H1 (cell line): Measurements from ENCODE around the gene RGCC. TPM values are rescaled to one million over a fixed set of nuclear protein-coding genes. Genes with fewer than 3 reads are reported as not detected.

ENCODE experiments used
- ASH2L ChIP-seq: fragments of 200-600, 300-600 bp; sonication (generic); IDR thresholded peaks from one replicate; pipeline ENCODE4 v1.7.1; 2017; ENCODE audit warnings: low read length
- EP300 ChIP-seq, 2 experiments: IDR thresholded peaks; 1 replicate in 1 of 2; 2 replicates in 1 of 2; pipeline ENCODE4 v1.6.1; 2011 to 2012; ENCODE audit warnings: low read depth in 2 of 2, low read length in 2 of 2, mild to moderate bottlenecking in 2 of 2, borderline replicate concordance in 1 of 2, inconsistent platforms in 1 of 2, moderate library complexity in 1 of 2
- MAFK ChIP-seq: IDR thresholded peaks from 2 replicates; pipeline ENCODE4 v1.6.1; 2012; ENCODE audit warnings: low read depth, mild to moderate bottlenecking, improper control_type of control experiment, low read length
- NRF1 ChIP-seq: IDR thresholded peaks from 2 replicates; pipeline ENCODE4 v1.6.1; 2011; ENCODE audit warnings: mild to moderate bottlenecking, low read depth, low read length, improper control_type of control experiment
- RNF2 ChIP-seq: fragments of 200-900, 300-1000 bp; sonication (generic); IDR thresholded peaks from 2 replicates; pipeline ENCODE4 v1.7.1; 2016; ENCODE audit warnings: borderline replicate concordance, low read depth, mild to moderate bottlenecking, antibody characterized with exemption, low read length; ENCODE audit not compliant: poor library complexity, severe bottlenecking; ENCODE audit errors: missing control alignments
- RXRA ChIP-seq: IDR thresholded peaks from 2 replicates; pipeline ENCODE4 v1.6.1; 2011; ENCODE audit warnings: low read depth, mild to moderate bottlenecking, low read length, moderate library complexity; ENCODE audit not compliant: insufficient read depth
- SRF ChIP-seq: IDR thresholded peaks from 2 replicates; pipeline ENCODE4 v1.6.1; 2011; ENCODE audit warnings: mild to moderate bottlenecking, low read depth, low read length, moderate library complexity
- SUZ12 ChIP-seq: fragments of 200-600 bp; sonication (generic); IDR thresholded peaks from 2 replicates; pipeline ENCODE4 v1.6.1; 2012; ENCODE audit warnings: mild to moderate bottlenecking, inconsistent platforms, low read length, moderate library complexity, mixed read lengths
- ZNF274 ChIP-seq: IDR thresholded peaks from 2 replicates; pipeline ENCODE4 v1.7.0; 2012; ENCODE audit warnings: low read length, borderline replicate concordance; ENCODE audit errors: extremely low read depth
- polyA plus RNA-seq, 7 experiments: library from polyadenylated mRNA; depleted of rRNA in 3 of 7; stranded (reverse) in 5 of 7; unstranded in 2 of 7; fragments of >200 nt in 5 of 7; fragments of 200-250 nt in 2 of 7; gene quantifications; 1 replicate in 5 of 7; 2 replicates in 1 of 7; 4 replicates in 1 of 7; pipeline versions ENCODE4 v1.2.1 to v1.2.3, GENCODE V29; 2011 to 2013; ENCODE audit warnings: missing spikeins in 2 of 7, mixed read lengths in 2 of 7
- total RNA-seq: library from RNA; stranded (reverse); fragmentation: NEBNext Ultra II Directional; extraction: Animal tissue kit (Norgen Biotek cat#: 25700); gene quantifications from 2 replicates; pipeline ENCODE4 v1.2.1, GENCODE V29; 2021

The RGCC gene
- total and polyA plus RNA-seq, 2 of the 8 experiments (the other 6 are each of a cell fraction or from before 2014, with no cell fraction given) = 0.41 TPM; not detected in 1

DNA sequence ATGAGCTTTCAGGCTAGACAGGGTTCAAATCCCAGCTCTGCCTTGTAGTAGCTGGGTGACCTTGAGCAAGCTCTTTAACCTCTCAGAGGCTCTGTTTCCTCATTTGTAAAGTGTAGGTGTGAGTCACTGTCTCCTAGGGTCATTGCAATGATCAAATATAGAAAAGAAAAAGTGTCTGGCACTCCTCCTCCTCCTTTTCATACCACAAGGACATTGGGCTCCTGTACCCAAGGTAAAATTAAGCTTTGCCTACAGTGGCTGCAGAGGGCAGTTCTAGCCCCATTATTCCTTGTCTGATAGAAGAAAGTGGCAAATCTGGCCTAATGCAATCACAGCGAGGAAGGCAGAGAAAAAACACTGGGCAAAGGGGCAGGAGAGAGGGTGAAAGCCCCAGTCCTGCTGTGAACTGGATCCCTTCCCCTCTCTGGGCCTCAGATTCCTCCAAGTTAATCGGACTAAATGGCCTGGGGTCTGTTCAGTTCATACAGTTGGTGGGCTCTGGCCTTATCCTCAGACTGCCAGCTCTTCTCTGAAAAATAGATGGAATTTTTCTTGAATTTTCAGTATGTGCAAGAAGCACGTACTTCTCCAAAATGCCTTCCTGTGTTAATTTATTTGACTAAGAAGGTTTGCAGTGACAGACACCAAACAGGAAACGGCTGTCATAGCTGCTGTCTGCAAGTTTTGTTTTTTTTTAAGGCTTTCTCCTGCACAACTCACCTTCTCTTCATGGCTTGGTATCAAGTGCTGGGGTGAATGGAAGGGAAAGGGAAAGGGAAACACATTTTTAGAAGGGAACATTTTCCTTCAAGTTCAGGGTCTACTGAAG is 35.3 kb downstream of the RGCC start (continued):
- TF ChIP-seq MAFK (no peak), ZNF274 (no peak), NRF1 (no peak), SUZ12 (no peak), SRF (no peak), EP300 (IDR thresholded peaks at IDR 0.05; ENCODE audit: borderline replicate concordance in 1 of 2, low read depth in 2 of 2, low read length in 2 of 2) (no peak), RNF2 (no peak), ASH2L (no peak), RXRA (no peak)
- TF ChIP-seq, all 59 proteins: peak for 0
